Kidney capillary endothelial cell (primary cell): ENCODE results near the gene UCHL5.
A peak's percentile ranks its signal among the peaks of the same experiment; 100 is the strongest.
"Not testable (repeated sequence)": the region's sequence is repeated elsewhere in the genome, so short reads cannot be mapped to it uniquely, and the experiment has no call there.

Experiments used
- DNase-seq: peaks from one replicate; pipeline ENCODE4 v3.0.0-alpha.2; 2018; ENCODE audit warnings: low spot score

UCHL5 gene

DNA sequence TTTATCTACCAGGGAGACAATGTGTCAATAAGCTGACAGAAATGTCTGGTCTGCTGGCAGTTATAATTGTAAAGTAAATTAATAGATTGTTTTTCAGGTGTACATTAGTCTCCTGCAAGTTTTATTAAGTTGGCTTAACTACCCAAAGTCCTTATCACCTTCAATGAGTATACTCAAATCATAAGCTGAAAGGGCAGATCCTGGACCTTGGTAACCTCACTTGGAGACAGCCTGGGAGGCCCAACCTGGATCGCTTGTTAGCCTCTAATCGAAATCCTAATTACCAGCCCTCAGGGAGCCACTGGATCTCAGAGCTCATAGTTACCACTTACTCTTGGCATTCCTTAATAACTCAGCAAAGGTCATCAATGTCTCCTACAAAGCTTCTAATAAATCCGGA lies 49.7 kb downstream of the UCHL5 start:
- no peak for DNase-seq

GRCh38 chr1:193005785-193006184 lies 53.4 kb downstream of the UCHL5 start:
- no peak for DNase-seq

DNA sequence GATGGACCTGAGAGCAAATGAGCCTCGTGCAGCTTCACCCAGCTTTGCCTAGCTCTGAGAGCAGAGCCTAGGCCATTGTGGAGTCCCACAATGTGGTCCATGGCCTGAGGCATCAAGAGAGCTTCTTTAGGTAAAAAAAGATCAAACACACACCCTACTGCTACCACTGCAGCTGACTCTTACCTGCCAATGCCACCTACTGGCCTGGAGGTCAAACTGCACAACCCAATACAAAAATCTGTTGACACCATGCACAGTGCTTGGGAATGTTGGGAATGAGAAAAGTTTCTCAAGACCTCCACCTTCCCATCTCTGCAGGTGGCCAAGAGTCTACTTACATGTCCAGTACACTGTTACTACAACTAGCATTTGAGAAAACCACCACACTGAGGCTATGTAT lies 60.6 kb downstream of the UCHL5 start:
- no peak for DNase-seq

GRCh38 chr1:192994141-192994540 lies 65.0 kb downstream of the UCHL5 start:
- no peak for DNase-seq

GRCh38 chr1:192993426-192994085 lies 65.6 kb downstream of the UCHL5 start:
- DNase-seq, result no peak

- DNase-seq, result not testable (repeated sequence)
These were observed 72.3 kb downstream of the UCHL5 start for GRCh38 chr1:192986748-192987334.

DNA sequence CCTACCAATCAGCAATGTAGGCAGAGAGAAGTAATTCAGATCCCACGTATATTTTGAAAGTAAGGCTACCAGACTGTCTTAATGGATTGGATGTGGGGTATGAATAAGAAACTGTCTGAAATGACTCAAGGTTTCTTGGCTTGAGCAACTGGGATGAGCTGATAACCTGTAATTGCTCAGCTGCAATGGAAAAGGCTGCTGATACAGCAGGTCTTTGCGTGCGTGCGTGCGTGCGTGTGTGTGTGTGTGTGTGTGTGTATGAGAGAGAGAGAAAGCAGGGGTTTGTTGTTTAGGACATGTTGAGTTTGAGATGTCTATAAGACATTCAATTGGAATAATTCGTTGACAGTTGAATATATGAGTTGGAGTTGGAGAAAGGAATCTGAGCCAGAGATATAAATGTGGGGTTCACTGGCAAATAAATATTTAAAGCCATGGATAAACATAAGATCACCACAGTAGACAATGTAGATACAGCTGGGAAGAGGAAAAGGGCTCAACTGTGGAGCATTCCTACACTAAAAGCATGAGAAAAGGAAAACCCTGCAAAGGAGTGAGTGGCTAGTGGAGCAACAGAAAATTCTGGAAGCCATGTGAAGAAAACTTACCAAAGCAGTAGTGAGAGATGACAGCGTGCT lies 72.9 kb downstream of the UCHL5 start:
- no peak for DNase-seq

DNA sequence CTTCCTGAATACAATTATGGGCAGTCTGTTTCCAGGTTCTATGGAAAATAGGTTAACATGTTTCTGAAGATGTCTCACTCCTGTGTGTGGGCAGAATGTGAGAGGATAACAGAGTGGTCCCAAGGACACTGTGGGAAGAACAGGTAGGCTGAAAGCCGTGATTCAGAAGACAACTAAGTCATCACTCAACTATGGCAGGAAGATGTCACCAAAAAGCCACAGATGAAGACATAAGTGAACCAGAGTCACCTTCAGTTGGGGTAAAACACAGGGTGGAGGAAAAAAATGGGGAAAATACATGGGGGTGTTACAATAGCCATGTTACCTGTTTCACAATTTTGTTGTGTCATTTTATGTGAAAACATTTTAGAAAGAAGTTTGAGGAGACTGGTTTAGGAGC lies 75.1 kb downstream of the UCHL5 start:
- no peak for DNase-seq

DNA sequence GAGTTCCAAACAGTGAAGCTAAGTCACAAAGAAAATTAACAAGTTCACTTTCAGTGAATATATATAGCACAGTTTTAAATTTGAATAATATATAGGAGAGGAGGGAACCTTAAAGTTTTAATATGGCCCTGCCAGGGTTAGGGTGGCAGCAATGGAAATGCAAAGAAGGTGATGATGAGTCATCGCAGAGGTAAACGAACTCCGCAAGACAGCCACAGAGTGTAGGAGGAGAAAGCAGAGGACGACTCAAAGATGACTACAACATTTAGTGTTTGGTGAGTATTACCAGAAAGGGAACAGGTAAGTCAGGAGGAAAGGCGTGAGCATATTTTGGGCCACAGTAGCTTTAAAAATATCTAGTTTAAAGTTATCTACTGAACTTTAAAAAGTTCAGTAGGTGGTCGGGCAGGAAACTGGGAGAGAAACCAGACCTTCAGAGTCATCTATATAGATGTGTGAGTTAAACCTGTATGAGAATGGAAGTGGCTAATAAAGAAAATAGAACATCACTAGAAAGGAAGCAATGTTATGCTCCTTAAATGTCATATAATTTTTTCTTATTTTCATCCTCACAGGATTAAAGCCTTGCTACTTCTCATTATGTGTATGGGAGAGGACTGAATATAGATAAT lies 75.7 kb downstream of the UCHL5 start:
- DNase-seq, result no peak

DNA sequence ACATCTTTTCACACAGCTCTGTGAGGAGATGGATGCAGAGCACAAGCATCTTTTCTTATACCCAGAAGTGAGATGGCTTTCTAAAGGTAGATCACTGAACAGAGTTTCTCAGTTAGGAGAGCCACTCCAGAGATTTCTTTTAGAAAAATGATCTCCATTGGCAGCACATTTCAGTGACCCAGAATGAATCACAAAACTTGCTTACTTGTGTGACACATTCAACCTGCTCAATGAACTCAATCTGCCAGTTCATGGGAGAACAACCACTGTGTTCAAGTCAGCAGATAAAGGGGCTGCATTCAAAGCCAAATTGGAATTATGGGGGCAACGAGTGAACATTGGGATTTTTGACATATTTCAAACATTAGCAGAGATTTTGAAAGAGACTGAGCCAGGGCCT lies 78.3 kb downstream of the UCHL5 start:
- DNase-seq, result no peak

DNA sequence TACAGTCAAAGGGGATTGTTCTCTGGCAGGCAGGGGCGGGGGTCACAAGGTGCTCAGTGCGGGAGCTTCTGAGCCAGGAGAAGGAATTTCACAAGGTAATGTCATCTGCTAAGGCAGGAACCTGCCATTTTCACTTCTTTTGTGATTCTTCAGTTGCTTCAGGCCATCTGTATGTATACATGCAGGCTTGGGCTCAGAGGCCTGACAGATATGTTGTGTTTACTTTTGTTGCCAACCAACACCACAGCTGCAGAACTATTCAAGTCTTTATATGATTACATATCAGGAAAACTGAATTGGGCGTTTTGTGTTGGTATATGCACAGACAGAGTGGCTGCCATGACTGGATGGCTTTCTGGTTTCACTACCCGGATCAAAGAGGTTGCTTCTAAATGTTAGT lies 78.8 kb downstream of the UCHL5 start:
- not testable (repeated sequence) for DNase-seq

- no peak for DNase-seq
These were observed 79.6 kb downstream of the UCHL5 start for GRCh38 chr1:192979542-192979941.

- no peak for DNase-seq
These were observed 80.9 kb downstream of the UCHL5 start for GRCh38 chr1:192978195-192978710.

DNA sequence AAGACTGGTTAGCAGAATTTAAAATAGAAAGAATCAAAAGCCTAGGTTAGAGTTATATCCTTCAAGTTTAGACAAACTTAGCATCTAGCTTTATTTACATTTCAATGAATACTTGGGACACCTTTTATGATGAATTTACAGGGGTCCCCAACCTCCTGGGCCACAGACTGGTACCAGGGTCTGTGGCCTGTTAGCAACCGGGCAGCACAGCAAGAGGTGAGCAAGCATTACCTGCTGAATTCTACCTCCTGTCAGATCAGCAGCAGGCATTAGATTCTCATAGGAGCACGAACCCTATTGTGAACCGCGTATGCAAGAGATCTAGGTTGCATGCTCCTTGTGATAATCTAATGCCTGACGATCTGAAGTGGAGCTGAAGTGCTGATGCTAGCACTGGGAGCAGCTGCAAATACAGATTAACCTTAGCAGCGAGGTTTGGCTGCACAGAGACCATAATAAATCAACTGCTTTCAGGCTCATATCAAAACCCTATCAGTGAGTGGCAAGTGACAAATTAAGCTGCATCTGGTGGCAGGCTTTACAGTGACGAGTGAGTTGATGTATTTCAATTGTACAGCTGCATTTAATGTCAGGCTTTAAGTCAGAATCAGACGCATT lies 82.0 kb downstream of the UCHL5 start:
- no peak for DNase-seq

DNA sequence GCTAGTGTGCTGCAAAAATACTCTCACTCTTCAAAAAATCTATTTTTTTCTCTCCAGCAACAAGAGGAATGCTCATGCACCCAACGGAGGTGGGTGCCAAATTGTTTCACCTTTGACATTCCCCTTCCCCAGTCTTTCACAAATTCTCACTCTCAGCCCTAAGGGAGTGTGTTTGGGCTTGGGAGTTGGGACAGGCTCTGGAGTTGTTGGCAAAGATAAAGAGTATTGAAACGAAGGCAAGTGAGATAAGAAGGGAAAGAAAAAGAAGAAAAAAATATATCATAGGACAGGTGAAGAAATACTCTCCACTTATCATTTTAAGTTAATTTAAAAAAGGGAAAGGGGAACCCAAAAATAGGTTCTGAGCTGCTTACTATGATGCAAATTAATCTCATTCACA lies 82.6 kb downstream of the UCHL5 start:
- DNase-seq, result no peak

GRCh38 chr1:192974701-192975100 lies 84.5 kb downstream of the UCHL5 start:
- DNase-seq, result no peak

DNA sequence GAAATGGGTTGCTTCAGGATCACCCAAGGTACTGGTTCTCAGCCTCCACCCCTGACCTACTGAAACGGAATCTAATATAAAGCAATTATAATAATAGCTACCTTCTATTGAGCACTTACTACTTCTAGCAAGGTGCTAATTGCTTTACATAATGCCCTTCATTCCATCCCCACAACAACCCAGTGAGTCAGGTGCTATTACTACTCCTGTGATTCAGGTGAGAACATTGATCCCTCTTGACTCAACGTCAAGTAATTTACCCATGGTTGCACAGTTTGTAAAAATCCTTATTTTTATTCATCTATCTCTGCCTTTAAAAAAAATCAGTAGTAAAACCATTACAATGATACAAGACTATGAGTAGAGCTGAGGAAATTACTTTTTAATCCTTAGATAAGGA lies 85.2 kb downstream of the UCHL5 start:
- DNase-seq, result no peak

DNA sequence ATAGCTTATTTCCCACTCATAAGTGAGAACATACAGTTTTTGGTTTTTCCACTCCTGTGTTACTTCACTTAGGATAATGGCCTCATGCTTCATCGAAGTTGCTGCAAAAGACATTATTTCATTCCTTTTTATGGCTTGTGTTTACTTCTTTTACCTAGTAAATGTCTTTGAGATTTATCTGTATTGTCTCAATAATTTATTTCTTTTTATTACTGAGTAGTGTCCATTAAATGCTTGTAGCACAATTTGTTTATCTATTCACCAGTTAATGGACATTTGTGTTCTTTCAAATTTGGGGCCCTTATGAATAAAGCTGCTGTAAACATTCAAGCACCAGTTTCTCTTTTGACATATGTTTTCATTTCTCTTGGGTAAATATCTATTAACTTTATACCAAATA lies 86.0 kb downstream of the UCHL5 start:
- DNase-seq, result no peak

DNA sequence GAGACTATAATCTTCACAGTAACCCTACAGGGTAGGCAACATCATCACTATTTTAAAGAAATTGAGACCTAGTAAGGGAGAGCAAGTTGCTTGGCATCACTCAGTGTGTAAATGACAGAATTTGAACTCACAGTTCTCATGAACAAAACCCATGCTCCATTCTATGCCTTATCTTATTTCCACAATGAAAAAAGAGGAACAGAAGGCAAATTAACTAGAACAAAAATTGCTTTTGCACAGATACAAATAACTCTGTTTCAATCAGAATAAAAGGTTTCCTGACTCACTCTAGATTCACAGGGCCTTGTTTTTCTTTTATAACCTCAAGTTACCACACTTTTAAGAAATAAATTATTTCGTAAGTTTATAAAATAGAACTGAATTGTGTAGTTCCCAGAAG lies 90.1 kb downstream of the UCHL5 start:
- DNase-seq, result no peak

GRCh38 chr1:192968323-192968722 lies 90.8 kb downstream of the UCHL5 start:
- no peak for DNase-seq

DNA sequence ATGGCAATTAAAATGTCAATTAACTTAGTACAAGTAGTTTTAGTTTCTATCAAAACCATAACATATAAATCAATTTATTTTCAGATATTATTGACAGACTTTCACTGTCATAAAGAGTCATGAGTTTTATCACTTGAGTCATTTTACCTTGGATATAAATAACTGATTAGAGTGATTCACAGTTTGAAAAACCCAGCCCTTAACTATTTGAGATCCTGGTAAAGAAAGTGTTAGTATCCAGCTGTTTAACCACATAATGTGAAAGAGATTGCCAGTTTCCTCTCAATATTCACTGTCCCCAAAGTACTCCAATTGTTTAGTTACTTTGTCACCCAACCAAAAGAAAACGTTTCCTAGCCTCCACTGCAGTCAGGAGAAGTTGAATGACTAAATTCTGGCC lies 91.3 kb downstream of the UCHL5 start:
- DNase-seq, result peak; percentile 42

- DNase-seq, result peak; percentile 66
These were observed 91.8 kb downstream of the UCHL5 start for GRCh38 chr1:192967211-192967877.
